ENCODE results near the gene DDX10.
"Not testable (repeated sequence)": the region's sequence is repeated elsewhere in the genome, so short reads cannot be mapped to it uniquely, and the experiment has no call there.

DNA sequence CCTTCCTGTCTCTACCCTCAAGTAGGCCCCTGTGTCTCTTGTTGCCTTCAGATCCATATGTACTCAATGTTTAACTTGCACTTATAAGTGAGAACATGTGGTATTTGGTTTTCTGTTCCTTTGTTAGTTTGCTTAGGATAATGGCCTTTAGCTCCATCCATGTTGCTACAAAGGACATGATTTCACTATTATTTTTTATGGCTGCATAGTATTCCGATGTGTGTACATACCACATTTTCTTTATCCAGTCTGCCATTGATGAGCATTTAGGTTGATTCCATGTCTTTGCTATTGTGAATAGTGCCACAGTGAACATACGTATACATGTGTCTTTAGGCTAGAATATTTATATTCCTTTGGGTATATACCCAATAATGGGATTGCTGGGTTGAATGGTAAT lies 75.3 kb downstream of the DDX10 start:
- TF ChIP-seq, protein P1, sequence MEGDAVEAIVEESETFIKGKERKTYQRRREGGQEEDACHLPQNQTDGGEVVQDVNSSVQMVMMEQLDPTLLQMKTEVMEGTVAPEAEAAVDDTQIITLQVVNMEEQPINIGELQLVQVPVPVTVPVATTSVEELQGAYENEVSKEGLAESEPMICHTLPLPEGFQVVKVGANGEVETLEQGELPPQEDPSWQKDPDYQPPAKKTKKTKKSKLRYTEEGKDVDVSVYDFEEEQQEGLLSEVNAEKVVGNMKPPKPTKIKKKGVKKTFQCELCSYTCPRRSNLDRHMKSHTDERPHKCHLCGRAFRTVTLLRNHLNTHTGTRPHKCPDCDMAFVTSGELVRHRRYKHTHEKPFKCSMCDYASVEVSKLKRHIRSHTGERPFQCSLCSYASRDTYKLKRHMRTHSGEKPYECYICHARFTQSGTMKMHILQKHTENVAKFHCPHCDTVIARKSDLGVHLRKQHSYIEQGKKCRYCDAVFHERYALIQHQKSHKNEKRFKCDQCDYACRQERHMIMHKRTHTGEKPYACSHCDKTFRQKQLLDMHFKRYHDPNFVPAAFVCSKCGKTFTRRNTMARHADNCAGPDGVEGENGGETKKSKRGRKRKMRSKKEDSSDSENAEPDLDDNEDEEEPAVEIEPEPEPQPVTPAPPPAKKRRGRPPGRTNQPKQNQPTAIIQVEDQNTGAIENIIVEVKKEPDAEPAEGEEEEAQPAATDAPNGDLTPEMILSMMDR (IDR thresholded peaks at IDR 0.05): not testable (repeated sequence)
- TF ChIP-seq JUND (IDR thresholded peaks at IDR 0.05); POLR2AphosphoS5 (IDR thresholded peaks at IDR 0.05; ENCODE audit: low read depth, low read length); USF1 (IDR thresholded peaks at IDR 0.05; ENCODE audit: borderline replicate concordance, low read depth); EP300 (IDR thresholded peaks at IDR 0.05; ENCODE audit: borderline replicate concordance in 1 of 2, low read depth in 1 of 2, low read length in 1 of 2); NRF1 (IDR thresholded peaks at IDR 0.05; ENCODE audit: low read depth, low read length); SMC3 (IDR thresholded peaks at IDR 0.05; ENCODE audit: low read depth, low read length); TCF12 (IDR thresholded peaks at IDR 0.05): not testable (repeated sequence)

Measured in SK-N-SH (cell line).